GM18520 (cell line): ENCODE data around the gene ARF5.

Experiments
- ATAC-seq: cut with Tn5 transposase; IDR thresholded peaks from one replicate; pipeline ENCODE4 v1.9.1; 2021; ENCODE audit not compliant: unreplicated experiment

The ARF5 gene

DNA sequence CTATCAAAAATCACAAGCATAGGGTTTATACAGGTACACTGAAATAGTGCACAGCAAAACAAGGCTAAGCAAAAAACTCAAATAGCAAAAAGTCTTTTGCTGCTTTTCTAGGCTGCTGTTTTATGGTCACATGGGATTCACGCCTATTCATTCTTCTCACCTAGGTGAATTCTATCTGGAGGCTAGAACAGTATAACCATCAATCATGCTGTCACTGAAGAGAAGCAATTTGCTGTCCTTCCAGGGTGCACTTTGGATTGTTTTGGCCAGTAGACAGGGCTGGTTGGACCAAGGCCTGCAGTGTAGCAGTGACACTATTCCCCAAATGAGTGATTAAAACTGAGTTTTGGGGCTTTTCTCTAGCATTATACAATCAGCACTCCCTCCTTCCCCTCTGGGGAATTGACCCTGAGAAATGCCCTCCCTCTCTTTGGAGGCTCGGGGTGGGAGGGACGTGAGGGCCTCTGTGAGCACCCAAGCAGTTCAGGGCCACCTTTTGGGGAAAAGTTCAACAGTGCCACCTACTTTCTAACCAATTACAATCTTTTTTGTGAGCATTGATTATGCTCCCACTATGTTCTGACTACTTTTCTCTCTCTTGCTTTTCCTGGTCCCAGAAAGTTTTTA is 47.6 kb downstream of the ARF5 start:
- ATAC-seq = no peak

DNA sequence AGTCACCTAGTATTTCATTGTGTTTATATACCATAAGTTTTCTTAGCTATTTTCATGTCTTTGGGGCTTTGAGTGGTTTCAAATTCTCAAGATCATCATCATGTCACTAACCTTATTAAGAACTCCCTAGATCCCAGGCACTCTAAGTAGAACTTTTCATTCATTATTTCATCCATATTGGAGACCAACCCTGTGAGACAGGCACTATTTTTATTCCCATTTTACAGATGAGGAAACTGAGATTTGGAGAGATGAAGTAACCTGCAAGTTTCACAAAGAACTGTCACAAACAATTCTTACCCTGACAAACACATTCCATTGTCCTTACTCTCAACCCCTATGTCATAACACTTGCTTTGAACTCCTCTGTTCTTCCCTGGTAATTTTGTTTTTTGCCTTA is 50.0 kb downstream of the ARF5 start:
- ATAC-seq = no peak
